Gastrocnemius medialis (tissue), 4 donors: ENCODE results near the gene ILDR1.

Experiments
- CTCF ChIP-seq, 5 experiments: fragments of 450-650 bp in 3 of 5; fragments of 200-600 bp in 2 of 5; sonication (generic) in 2 of 5; IDR thresholded peaks in 4 of 5; conservative IDR thresholded peaks in 1 of 5; 1 replicate in 4 of 5; 2 replicates in 1 of 5; pipeline ENCODE4 v1.5.1; 2016 to 2019; ENCODE audit warnings: antibody characterized with exemption in 5 of 5, mild to moderate bottlenecking in 3 of 5, moderate library complexity in 3 of 5
- POLR2A ChIP-seq, 2 donors: fragments of 450-650 bp; IDR thresholded peaks; one replicate each; pipeline ENCODE4 v1.6.1; 2017; ENCODE audit warnings: antibody characterized with exemption in 2 of 2, mild to moderate bottlenecking in 2 of 2, moderate library complexity in 2 of 2

DNA sequence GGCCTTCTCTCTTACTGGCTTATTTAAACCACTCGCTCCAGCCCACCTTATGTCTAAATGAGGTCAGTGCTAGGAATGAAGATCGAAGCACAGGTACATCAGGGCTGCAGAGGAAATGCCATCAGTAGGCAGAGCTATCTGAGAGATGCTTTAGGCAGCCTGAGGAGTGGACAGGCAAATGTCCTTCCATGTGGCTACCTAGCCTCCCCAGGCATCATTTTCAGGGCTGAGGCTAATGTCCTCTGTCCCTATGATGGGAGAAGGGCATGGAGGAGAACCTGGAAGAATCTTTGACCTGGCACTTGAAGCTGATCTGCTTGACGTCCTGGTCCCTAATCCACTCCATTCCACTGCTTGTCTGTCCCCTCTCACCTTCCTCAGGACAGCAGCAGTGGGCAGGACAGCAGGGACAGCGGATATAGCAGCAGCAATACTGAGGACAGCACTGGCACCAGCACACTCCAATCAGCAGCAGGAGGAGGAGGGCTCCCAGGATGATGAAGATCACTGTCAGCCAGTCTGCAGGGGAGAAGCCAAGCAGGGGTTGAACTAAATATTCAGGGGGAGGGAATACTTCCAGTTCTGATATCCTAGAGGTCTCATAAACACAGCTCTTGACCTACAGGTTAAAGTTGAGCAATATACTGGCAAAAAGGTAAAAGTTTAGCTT is 21.0 kb downstream of the ILDR1 start:
- TF ChIP-seq CTCF (IDR thresholded peaks at IDR 0.05 in 4 of 5, conservative IDR thresholded peaks at IDR 0.05 in 1 of 5) (no peak), POLR2A (IDR thresholded peaks at IDR 0.05) (no peak)
